Astrocyte of the cerebellum (primary cell): ENCODE data around the gene ZNF337.
"Not testable (repeated sequence)": the region's sequence is repeated elsewhere in the genome, so short reads cannot be mapped to it uniquely, and the experiment has no call there.

Experiments
- DNase-seq: peaks from one replicate; pipeline ENCODE4 v3.0.0-alpha.2; 2011; ENCODE audit warnings: low read depth
- H3K4me3 ChIP-seq: 2 replicates; pipeline ENCODE4 v1.5.1; 2011; ENCODE audit warnings: mild to moderate bottlenecking, low read depth, low read length, moderate library complexity
- in situ Hi-C: cut with HindIII; loops from 2 replicates; pipeline ENCODE4 v1.10.0; 2017; ENCODE audit warnings: low sequenced_read_pairs
- TF ChIP-seq, protein P1 (sequence below): IDR thresholded peaks from 2 replicates; pipeline ENCODE4 v1.5.1; 2012; ENCODE audit warnings: low read length, low read depth, moderate library complexity, mild to moderate bottlenecking; ENCODE audit errors: missing control alignments

ZNF337 gene

GRCh38 chr20:25707695-25708094 lies 11.0 kb upstream of the ZNF337 start:
- TF ChIP-seq, protein P1, sequence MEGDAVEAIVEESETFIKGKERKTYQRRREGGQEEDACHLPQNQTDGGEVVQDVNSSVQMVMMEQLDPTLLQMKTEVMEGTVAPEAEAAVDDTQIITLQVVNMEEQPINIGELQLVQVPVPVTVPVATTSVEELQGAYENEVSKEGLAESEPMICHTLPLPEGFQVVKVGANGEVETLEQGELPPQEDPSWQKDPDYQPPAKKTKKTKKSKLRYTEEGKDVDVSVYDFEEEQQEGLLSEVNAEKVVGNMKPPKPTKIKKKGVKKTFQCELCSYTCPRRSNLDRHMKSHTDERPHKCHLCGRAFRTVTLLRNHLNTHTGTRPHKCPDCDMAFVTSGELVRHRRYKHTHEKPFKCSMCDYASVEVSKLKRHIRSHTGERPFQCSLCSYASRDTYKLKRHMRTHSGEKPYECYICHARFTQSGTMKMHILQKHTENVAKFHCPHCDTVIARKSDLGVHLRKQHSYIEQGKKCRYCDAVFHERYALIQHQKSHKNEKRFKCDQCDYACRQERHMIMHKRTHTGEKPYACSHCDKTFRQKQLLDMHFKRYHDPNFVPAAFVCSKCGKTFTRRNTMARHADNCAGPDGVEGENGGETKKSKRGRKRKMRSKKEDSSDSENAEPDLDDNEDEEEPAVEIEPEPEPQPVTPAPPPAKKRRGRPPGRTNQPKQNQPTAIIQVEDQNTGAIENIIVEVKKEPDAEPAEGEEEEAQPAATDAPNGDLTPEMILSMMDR: no peak
- H3K4me3 ChIP-seq: no peak overlapping the region
- in situ Hi-C loops: no loop called here
- no peak for DNase-seq

DNA sequence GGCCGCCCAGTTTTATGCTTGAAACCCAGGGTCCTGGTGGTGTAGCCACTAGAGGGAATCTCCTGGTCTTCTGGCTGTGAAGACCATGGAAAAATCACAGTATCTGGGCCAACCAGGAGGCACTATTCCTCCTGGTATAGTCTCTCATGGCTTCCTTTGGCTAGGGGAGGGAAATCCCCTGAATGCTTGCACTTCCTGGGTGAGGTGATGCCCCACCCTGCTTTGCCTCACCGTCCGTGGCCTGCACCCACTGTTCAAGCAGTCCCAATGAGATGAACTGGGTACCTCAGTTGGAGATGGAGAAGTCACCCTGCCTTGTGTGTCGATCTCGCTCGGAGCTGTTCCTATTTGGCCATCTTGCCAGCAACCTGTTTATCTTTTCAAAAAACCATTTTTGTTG lies 10.1 kb upstream of the ZNF337 start:
- no peak for DNase-seq
- in situ Hi-C loops: no loop called here
- no peak overlapping the region for H3K4me3 ChIP-seq
- TF ChIP-seq, protein P1: no peak

GRCh38 chr20:25705830-25706351 lies 9.2 kb upstream of the ZNF337 start:
- in situ Hi-C loops: no loop called here

GRCh38 chr20:25704303-25704702 lies 7.7 kb upstream of the ZNF337 start:
- in situ Hi-C loops, H3K4me3 ChIP-seq, DNase-seq: not testable (repeated sequence)

More at GRCh38 chr20:25705830-25706351, 9.2 kb upstream of the ZNF337 start:
- no peak overlapping the region for H3K4me3 ChIP-seq
- no peak for DNase-seq
- TF ChIP-seq, protein P1: no peak

DNA sequence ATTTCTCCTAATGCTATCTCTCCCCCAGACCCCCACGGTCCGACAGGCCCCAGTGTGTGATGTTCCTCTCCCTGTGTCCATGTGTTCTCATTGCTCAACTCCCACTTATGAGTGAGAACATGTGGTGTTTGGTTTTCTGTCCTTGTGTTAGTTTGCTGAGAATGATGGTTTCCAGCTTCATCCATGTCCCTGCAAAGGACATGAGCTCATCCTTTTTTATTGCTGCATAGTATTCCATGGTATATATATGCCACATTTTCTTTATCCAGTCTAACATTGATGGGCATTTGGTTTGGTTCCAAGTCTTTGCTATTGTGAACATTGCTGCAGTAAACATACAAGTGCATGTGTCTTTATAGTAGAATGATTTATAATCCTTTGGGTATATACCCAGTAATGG lies 4.2 kb upstream of the ZNF337 start:
- in situ Hi-C loops, H3K4me3 ChIP-seq, DNase-seq: not testable (repeated sequence)

- H3K4me3 ChIP-seq: no peak overlapping the region
- TF ChIP-seq, protein P1: no peak
- no peak for DNase-seq
- in situ Hi-C loops: no loop called here
These were observed 3.3 kb upstream of the ZNF337 start for GRCh38 chr20:25699914-25700313.

DNA sequence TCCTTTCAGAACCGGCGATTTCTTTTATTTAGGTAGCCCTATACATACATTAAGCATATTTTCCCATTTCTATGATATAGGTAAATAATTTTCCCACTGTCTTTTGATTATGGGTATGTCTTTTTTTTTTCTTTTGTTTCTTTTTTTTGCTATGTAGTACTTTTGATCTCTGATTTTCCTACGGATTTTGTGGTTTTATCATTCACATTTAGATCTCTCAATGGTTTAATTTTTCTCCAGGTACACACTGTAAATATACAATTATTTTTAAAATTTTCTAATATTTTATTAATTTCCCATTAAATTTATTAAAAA lies 436 bp upstream of the ZNF337 start:
- TF ChIP-seq, protein P1: no peak
- in situ Hi-C loops: no loop called here
- peak overlapping the region; percentile 82 for H3K4me3 ChIP-seq
- DNase-seq: no peak
